Measurements from ENCODE around the gene COL5A3. TPM values are rescaled to one million over a fixed set of nuclear protein-coding genes. Genes with fewer than 3 reads are reported as not detected.

Gene COL5A3
- total and polyA plus RNA-seq, 2 of the 13 experiments (the other 11 are each of a cell fraction or from before 2014, with no cell fraction given) = 0.02 TPM; not detected in 1

DNA sequence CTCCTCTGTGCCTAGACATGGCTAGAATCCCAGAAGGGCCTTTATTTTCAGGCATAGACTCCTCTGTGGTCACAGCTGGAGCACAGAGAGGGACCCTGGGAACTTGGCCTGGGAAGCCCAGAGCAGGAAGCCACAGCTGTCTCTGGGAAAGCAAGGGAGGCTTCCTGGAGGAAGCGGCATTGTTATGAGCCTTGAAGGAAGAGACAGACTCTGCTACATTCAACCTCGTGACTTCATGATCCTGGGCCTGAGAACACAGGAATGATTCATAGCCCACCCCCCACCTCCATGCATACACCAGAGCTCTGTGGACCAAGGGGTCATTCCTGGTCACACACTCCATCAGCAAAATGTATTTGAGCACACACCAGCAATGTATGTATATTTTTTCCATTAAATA, 11.6 kb upstream of the COL5A3 start:
- Histone ChIP-seq H3K36me3 (replicated peaks in 1 of 2; ENCODE audit: control insufficient read depth in 1 of 2, insufficient read depth in 2 of 2, low read length in 2 of 2) (no peaks in the 10 kb centered on the region), H3K79me2 (ENCODE audit: insufficient read depth, low read length) (no peaks in the 10 kb centered on the region), H4K20me1 (ENCODE audit: insufficient read depth, low read length) (no peaks in the 10 kb centered on the region), H3K9me3 (ENCODE audit: low read length) (no peaks in the 10 kb centered on the region), H2AFZ (ENCODE audit: low read length) (no peak overlapping the region), H3K9ac (ENCODE audit: insufficient read depth, low read depth, low read length) (no peak overlapping the region), H3K27me3 (ENCODE audit: control insufficient read depth in 1 of 2, insufficient read depth in 2 of 2, low read length in 2 of 2) (peaks cover 4 to 29% of the 10 kb centered on the region in 2 experiments), H3K4me2 (ENCODE audit: low read depth, low read length) (no peak overlapping the region), H3K27ac (ENCODE audit: extremely low read length, insufficient read depth, low read length) (no peak overlapping the region), H3K4me1 (ENCODE audit: insufficient read depth, low read length) (no peaks in the 10 kb centered on the region), H3K4me3 (replicated peaks in 1 of 3; ENCODE audit: insufficient read depth in 1 of 3, low read depth in 2 of 3, low read length in 3 of 3) (no peak overlapping the region)
- 33% methylated on average over 2 of the region's 2 CpGs for whole genome bisulfite sequencing (ENCODE audit: low lambda C conversion rate)
- BruUV-seq (replicated peaks) = no TSS peak
- POLR2A ChIA-PET = no interaction called here
- FAIRE-seq = no peak
- in situ Hi-C loops (cut with HindIII; ENCODE audit: extremely low pct_ligation_motif_present, low pct_unique_long_range_greater_than_20kb) = no loop called here
- DNase-seq (ENCODE audit: low spot score) = no peak
- CTCF ChIA-PET (ENCODE audit: low intra/inter-chr PET ratio, low total read pairs) = no interaction called here
- no peak for ATAC-seq
- intact Hi-C loops (cut with micrococcal nuclease; ENCODE audit: unreplicated experiment) = no loop called here
- TF ChIP-seq ZFP36 (IDR thresholded peaks at IDR 0.05; ENCODE audit: borderline replicate concordance, low read depth, low read length, partially characterized antibody) (peak; percentile 75), ZNF572 (CRISPR knock-in tag; IDR thresholded peaks at IDR 0.05) (no peak), FOXP1 (IDR thresholded peaks at IDR 0.05) (no peak), FOXP1 (CRISPR knock-in tag; IDR thresholded peaks at IDR 0.05) (no peak)
- TF ChIP-seq, protein P1, sequence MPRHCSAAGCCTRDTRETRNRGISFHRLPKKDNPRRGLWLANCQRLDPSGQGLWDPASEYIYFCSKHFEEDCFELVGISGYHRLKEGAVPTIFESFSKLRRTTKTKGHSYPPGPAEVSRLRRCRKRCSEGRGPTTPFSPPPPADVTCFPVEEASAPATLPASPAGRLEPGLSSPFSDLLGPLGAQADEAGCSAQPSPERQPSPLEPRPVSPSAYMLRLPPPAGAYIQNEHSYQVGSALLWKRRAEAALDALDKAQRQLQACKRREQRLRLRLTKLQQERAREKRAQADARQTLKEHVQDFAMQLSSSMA (CRISPR knock-in tag; IDR thresholded peaks at IDR 0.05) = no peak

DNA sequence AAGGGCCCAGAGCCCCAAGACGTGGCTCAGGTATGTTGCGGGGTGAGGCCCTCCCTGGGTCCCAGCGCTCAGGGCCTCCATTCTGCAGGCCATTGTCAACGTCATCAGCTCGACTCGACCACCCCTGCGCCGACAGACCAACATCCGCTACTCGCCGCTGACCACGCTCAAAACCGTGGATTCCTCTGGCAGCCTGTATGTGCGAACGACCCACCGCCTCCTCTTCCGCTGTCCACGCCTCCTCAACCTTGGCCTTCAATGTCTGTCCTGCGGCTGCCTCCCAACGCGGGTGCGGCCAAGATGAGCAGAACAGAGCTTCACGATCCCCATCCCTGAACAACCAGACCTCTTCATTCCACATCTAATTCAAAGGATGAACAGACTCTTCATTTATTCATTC, 11.1 kb upstream of the COL5A3 start:
- no peak for FAIRE-seq
- ChIA-PET POLR2A (no interaction called here), CTCF (ENCODE audit: low intra/inter-chr PET ratio, low total read pairs) (no interaction called here)
- H3K4me2 ChIP-seq (ENCODE audit: low read depth, low read length) = no peak overlapping the region
- no peaks in the 10 kb centered on the region for H3K4me1 ChIP-seq (ENCODE audit: insufficient read depth, low read length)
- no peak overlapping the region for H3K9ac ChIP-seq (ENCODE audit: insufficient read depth, low read depth, low read length)
- H4K20me1 ChIP-seq (ENCODE audit: insufficient read depth, low read length) = no peaks in the 10 kb centered on the region
- no TSS peak for BruUV-seq (replicated peaks)
- no peaks in the 10 kb centered on the region for H3K9me3 ChIP-seq (ENCODE audit: low read length)
- no peak overlapping the region for H2AFZ ChIP-seq (ENCODE audit: low read length)
- ATAC-seq = no peak
- no peak overlapping the region for H3K4me3 ChIP-seq (replicated peaks in 1 of 3; ENCODE audit: insufficient read depth in 1 of 3, low read depth in 2 of 3, low read length in 3 of 3)
- no peaks in the 10 kb centered on the region for H3K36me3 ChIP-seq (replicated peaks in 1 of 2; ENCODE audit: control insufficient read depth in 1 of 2, insufficient read depth in 2 of 2, low read length in 2 of 2)
- no peaks in the 10 kb centered on the region for H3K79me2 ChIP-seq (ENCODE audit: insufficient read depth, low read length)
- no peak for TF ChIP-seq HOXA5 (CRISPR knock-in tag; IDR thresholded peaks at IDR 0.05)
- TF ChIP-seq ZBTB8A (CRISPR knock-in tag; IDR thresholded peaks at IDR 0.05; ENCODE audit: borderline replicate concordance, low read depth) = no peak
- H3K27me3 ChIP-seq (ENCODE audit: control insufficient read depth in 1 of 2, insufficient read depth in 2 of 2, low read length in 2 of 2) = peaks cover 2 to 27% of the 10 kb centered on the region in 2 experiments; a peak in 3 of 5 replicates
- intact Hi-C loops (cut with micrococcal nuclease; ENCODE audit: unreplicated experiment) (no loop called here), in situ Hi-C loops (cut with HindIII; ENCODE audit: extremely low pct_ligation_motif_present, low pct_unique_long_range_greater_than_20kb) (no loop called here)
- no peak overlapping the region for H3K27ac ChIP-seq (ENCODE audit: extremely low read length, insufficient read depth, low read length)
- WGBS (ENCODE audit: low lambda C conversion rate) = 63% methylated on average over 20 of the region's 23 CpGs
- DNase-seq (ENCODE audit: low spot score) = no peak
